ENCODE results near the gene LILRA2. TPM values are rescaled to one million over a fixed set of nuclear protein-coding genes. Genes with fewer than 3 reads are reported as not detected.

The LILRA2 gene
- total and polyA plus RNA-seq, 2 of the 8 experiments (the other 6 are each of a cell fraction or from before 2014, with no cell fraction given): not detected

DNA sequence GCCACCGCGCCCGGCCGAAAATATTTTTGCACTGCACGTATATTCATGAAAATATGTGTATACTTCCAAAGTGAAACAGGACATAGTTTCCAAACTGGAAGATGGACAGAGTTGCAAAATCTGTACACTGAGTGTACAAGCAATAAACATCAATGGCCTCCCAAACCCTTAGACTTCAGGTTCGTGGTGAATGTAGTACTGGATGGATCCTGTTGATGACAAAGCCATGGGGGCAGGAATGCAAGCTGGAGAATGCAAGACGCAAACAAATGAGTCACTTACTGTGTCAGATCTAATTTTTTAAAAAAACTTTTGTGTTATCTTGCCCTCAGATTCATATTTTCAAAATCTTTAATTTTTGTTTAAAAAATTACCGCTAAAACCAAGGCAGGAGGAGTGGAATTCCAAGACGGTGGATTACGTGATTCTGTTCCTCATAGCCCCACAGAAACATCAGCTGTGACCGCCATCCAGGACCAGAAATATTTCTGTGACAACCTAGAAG, 12.7 kb upstream of the LILRA2 start:
- H3K79me2 ChIP-seq (ENCODE audit: control insufficient read depth in 1 of 2, insufficient read depth in 2 of 2, low read length in 2 of 2): no peaks in the 10 kb centered on the region
- H3K18ac ChIP-seq (ENCODE audit: extremely low read depth, low read length): no peak overlapping the region
- H2BK120ac ChIP-seq (replicated peaks; ENCODE audit: low read depth, low read length): no peak overlapping the region
- H4K20me1 ChIP-seq (replicated peaks in 1 of 2; ENCODE audit: control insufficient read depth in 1 of 2, insufficient read depth in 2 of 2, low read length in 2 of 2): no peaks in the 10 kb centered on the region
- H3K4me3 ChIP-seq (ENCODE audit: extremely low read depth in 1 of 4, insufficient read depth in 2 of 4, low read depth in 3 of 4, low read length in 4 of 4): no peak overlapping the region
- no peak overlapping the region for H3K4me2 ChIP-seq (ENCODE audit: insufficient read depth in 1 of 2, low read depth in 2 of 2, low read length in 2 of 2)
- no peak overlapping the region for H2AFZ ChIP-seq (ENCODE audit: low read length)
- H4K8ac ChIP-seq (ENCODE audit: extremely low read depth, insufficient read depth, low read length): no peak overlapping the region
- no peaks in the 10 kb centered on the region for H3K27me3 ChIP-seq (replicated peaks in 1 of 4; ENCODE audit: control insufficient read depth in 3 of 4, extremely low read depth in 1 of 4, insufficient read depth in 3 of 4, low read length in 3 of 4)
- no peak overlapping the region for H3K56ac ChIP-seq (replicated peaks; ENCODE audit: insufficient read length, low read depth, low read length)
- H2BK20ac ChIP-seq (ENCODE audit: low read length): no peak overlapping the region
- H3K23me2 ChIP-seq (ENCODE audit: low read depth, low read length): no peaks in the 10 kb centered on the region
- H3K9ac ChIP-seq (replicated peaks in 1 of 4; ENCODE audit: extremely low read depth in 1 of 4, low read depth in 3 of 4, low read length in 3 of 4): no peak overlapping the region
- no peak overlapping the region for H3K27ac ChIP-seq (ENCODE audit: low read depth, low read length)
- 84% methylated on average over 11 of the region's 11 CpGs; no CpG with 5 or more reads in 1 of the 2 experiments for WGBS, 2 experiments (ENCODE audit: extremely low coverage in 1 of 2, insufficient coverage in 1 of 2, insufficient read length in 1 of 2, insufficient replicate concordance in 2 of 2, low coverage in 1 of 2, low lambda C conversion rate in 2 of 2, missing lambda C conversion rate in 1 of 2)
- CTCF ChIA-PET (ENCODE audit: partially characterized antibody): no interaction called here
- H3K36me3 ChIP-seq (ENCODE audit: control insufficient read depth in 2 of 4, insufficient read depth in 4 of 4, low read length in 3 of 4): no peaks in the 10 kb centered on the region; a peak in 1 of 8 replicates
- H4K91ac ChIP-seq (replicated peaks; ENCODE audit: insufficient read length, low read length): no peak overlapping the region
- H2BK15ac ChIP-seq (ENCODE audit: low read length): no peak overlapping the region
- no peak for DNase-seq (ENCODE audit: low read depth in 1 of 2, low spot score in 2 of 2)
- FAIRE-seq: no peak
- no peak overlapping the region for H2BK5ac ChIP-seq (ENCODE audit: low read depth, low read length)
- H2AK5ac ChIP-seq (ENCODE audit: low read depth, low read length): no peak overlapping the region
- H3K79me1 ChIP-seq (ENCODE audit: low read depth, low read length): no peaks in the 10 kb centered on the region
- POLR2A ChIA-PET (ENCODE audit: partially characterized antibody): no interaction called here
- no peak overlapping the region for H3K14ac ChIP-seq (ENCODE audit: insufficient read length)
- no peaks in the 10 kb centered on the region for H3K4me1 ChIP-seq (replicated peaks in 1 of 4; ENCODE audit: control insufficient read depth in 3 of 4, insufficient read depth in 4 of 4, low read length in 3 of 4)
- no peak overlapping the region for H2BK12ac ChIP-seq (ENCODE audit: low read depth, low read length)
- no peak overlapping the region for H3K23ac ChIP-seq (ENCODE audit: insufficient read length)
- H3K9me3 ChIP-seq (ENCODE audit: insufficient read depth in 2 of 2, low read depth in 1 of 2, low read length in 1 of 2): peaks cover 35 to 58% of the 10 kb centered on the region in 2 experiments
- H3K4ac ChIP-seq (replicated peaks; ENCODE audit: insufficient read length, low read depth, low read length): no peak overlapping the region
- H4K5ac ChIP-seq (ENCODE audit: insufficient read length, low read depth, low read length): no peak overlapping the region
- TF ChIP-seq ZNF274 (IDR thresholded peaks at IDR 0.05; ENCODE audit: borderline replicate concordance, extremely low read depth, low read length) (no peak), BCL11A (IDR thresholded peaks at IDR 0.05; ENCODE audit: low read depth in 2 of 2, low read length in 2 of 2) (no peak), GABPA (IDR thresholded peaks at IDR 0.05; ENCODE audit: borderline replicate concordance, insufficient read depth, low read length) (no peak), KDM1A (IDR thresholded peaks at IDR 0.05; ENCODE audit: borderline replicate concordance, low read length) (no peak), SAP30 (IDR thresholded peaks at IDR 0.05; ENCODE audit: insufficient read depth, insufficient replicate concordance, low read length) (no peak), KDM5A (IDR thresholded peaks at IDR 0.05; ENCODE audit: low read length) (no peak), GTF2F1 (IDR thresholded peaks at IDR 0.05; ENCODE audit: borderline replicate concordance, low read depth, low read length) (no peak), MAFK (IDR thresholded peaks at IDR 0.05; ENCODE audit: low read depth, low read length) (no peak), RAD21 (IDR thresholded peaks at IDR 0.05 in 1 of 2, conservative IDR thresholded peaks at IDR 0.05 in 1 of 2; ENCODE audit: low read depth in 2 of 2, low read length in 2 of 2) (no peak), TCF12 (IDR thresholded peaks at IDR 0.05; ENCODE audit: low read depth, low read length) (no peak), CHD1 (IDR thresholded peaks at IDR 0.05; ENCODE audit: low read depth, low read length) (no peak), RXRA (IDR thresholded peaks at IDR 0.05; ENCODE audit: insufficient read depth, low read depth, low read length) (no peak), ASH2L (IDR thresholded peaks at IDR 0.05; ENCODE audit: low read length) (no peak), RBBP5 (IDR thresholded peaks at IDR 0.05; ENCODE audit: borderline replicate concordance, low read depth, low read length) (no peak)

Data from H1 (cell line).